GM12878 (cell line): ENCODE measurements around the gene SEMA3C.

Experiments
- CBX5 ChIP-seq: sonication (generic); IDR thresholded peaks from 2 replicates; pipeline ENCODE4 v1.6.1; 2016; ENCODE audit warnings: low read depth, moderate library complexity, mild to moderate bottlenecking, inconsistent platforms
- CTCF ChIP-seq, 3 experiments: IDR thresholded peaks in 2 of 3; conservative IDR thresholded peaks in 1 of 3; 2 replicates each; pipeline ENCODE4 v1.5.1; 2011; ENCODE audit warnings: low read depth in 3 of 3, low read length in 3 of 3, mild to moderate bottlenecking in 3 of 3, control low read depth in 2 of 3, moderate library complexity in 2 of 3, inconsistent platforms in 1 of 3, mixed read lengths in 1 of 3; ENCODE audit not compliant: control insufficient read depth in 2 of 3, insufficient read depth in 1 of 3; ENCODE audit errors: extremely low read depth in 1 of 3
- ELK1 ChIP-seq: IDR thresholded peaks from 2 replicates; pipeline ENCODE4 v1.6.1; 2012; ENCODE audit warnings: low read depth, low read length, improper control_type of control experiment
- ESRRA ChIP-seq: IDR thresholded peaks from 2 replicates; pipeline ENCODE4 v1.6.1; 2012; ENCODE audit warnings: mild to moderate bottlenecking, low read length, improper control_type of control experiment
- MAX ChIP-seq: IDR thresholded peaks from 2 replicates; pipeline ENCODE4 v1.6.1; 2012; ENCODE audit warnings: low read depth, low read length, improper control_type of control experiment
- NR2C2 ChIP-seq: IDR thresholded peaks from 2 replicates; pipeline ENCODE4 v1.6.1; 2011; ENCODE audit warnings: borderline replicate concordance, low read depth; ENCODE audit not compliant: control insufficient read depth, insufficient read length
- POLR2AphosphoS5 ChIP-seq: IDR thresholded peaks from 2 replicates; pipeline ENCODE4 v1.6.1; 2011; ENCODE audit warnings: mild to moderate bottlenecking, low read length, inconsistent platforms
- SP1 ChIP-seq: IDR thresholded peaks from one replicate; pipeline ENCODE4 v1.6.1; 2011; ENCODE audit warnings: low read depth, low read length
- TCF3 ChIP-seq: IDR thresholded peaks from 2 replicates; pipeline ENCODE4 v1.6.1; 2012; ENCODE audit warnings: low read depth, mild to moderate bottlenecking, low read length, borderline replicate concordance; ENCODE audit not compliant: insufficient read depth
- TF ChIP-seq, protein P1 (sequence below): IDR thresholded peaks from 2 replicates; pipeline ENCODE4 v1.6.1; 2012; ENCODE audit warnings: low read length, inconsistent platforms
- TF ChIP-seq, protein P2 (sequence below): IDR thresholded peaks from 2 replicates; pipeline ENCODE4 v1.6.1; 2011; ENCODE audit warnings: borderline replicate concordance, low read depth, mild to moderate bottlenecking, moderate library complexity, low read length; ENCODE audit not compliant: insufficient read depth, poor library complexity, severe bottlenecking

DNA sequence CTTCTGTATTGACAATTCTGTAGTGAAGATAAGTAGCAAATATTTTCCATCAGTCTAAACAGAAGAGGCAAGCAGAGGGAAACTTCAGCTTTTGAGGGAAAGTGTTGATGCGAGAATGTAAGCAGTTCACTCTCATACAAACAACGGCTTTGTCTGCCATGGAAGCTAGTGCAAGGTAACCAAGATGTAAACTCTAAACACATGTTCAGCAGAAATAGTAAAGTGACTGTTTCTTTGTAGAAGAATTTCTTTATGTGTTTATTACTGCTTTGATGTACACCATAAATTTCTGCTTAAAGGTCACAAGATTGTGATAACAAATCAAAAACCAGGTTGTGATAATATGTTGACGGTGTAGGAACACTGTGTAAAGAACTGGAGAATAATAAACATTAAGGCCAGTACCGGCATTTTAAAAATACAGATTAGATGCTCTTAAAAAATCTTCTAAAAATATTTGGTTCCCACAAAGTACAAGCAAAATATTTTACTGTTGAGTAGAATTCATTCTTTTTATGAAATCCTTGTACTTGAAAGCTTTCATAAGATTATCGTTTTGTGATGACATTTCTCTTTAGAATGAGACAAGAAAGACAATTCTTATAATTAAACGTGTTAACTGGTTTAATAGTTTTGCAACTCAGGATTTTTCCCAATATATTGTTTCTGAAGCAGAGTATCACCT lies 34.2 kb downstream of the SEMA3C start:
- TF ChIP-seq NR2C2 (no peak), POLR2AphosphoS5 (no peak), CTCF (IDR thresholded peaks at IDR 0.05 in 2 of 3, conservative IDR thresholded peaks at IDR 0.05 in 1 of 3; ENCODE audit: control insufficient read depth in 2 of 3, extremely low read depth in 1 of 3, insufficient read depth in 1 of 3, low read depth in 3 of 3, low read length in 3 of 3) (no peak), TCF3 (no peak), MAX (no peak), ELK1 (no peak), CBX5 (no peak), ESRRA (no peak), SP1 (no peak)
- TF ChIP-seq, protein P1, sequence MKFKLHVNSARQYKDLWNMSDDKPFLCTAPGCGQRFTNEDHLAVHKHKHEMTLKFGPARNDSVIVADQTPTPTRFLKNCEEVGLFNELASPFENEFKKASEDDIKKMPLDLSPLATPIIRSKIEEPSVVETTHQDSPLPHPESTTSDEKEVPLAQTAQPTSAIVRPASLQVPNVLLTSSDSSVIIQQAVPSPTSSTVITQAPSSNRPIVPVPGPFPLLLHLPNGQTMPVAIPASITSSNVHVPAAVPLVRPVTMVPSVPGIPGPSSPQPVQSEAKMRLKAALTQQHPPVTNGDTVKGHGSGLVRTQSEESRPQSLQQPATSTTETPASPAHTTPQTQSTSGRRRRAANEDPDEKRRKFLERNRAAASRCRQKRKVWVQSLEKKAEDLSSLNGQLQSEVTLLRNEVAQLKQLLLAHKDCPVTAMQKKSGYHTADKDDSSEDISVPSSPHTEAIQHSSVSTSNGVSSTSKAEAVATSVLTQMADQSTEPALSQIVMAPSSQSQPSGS: no peak
- TF ChIP-seq, protein P2, sequence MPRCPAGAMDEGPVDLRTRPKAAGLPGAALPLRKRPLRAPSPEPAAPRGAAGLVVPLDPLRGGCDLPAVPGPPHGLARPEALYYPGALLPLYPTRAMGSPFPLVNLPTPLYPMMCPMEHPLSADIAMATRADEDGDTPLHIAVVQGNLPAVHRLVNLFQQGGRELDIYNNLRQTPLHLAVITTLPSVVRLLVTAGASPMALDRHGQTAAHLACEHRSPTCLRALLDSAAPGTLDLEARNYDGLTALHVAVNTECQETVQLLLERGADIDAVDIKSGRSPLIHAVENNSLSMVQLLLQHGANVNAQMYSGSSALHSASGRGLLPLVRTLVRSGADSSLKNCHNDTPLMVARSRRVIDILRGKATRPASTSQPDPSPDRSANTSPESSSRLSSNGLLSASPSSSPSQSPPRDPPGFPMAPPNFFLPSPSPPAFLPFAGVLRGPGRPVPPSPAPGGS: no peak
